Memory B cell (primary cell): ENCODE results near the gene MAPKAPK2.
"Not testable (repeated sequence)": the region's sequence is repeated elsewhere in the genome, so short reads cannot be mapped to it uniquely, and the experiment has no call there.

Source experiments
- ATAC-seq: fragments of 150-1000 bp; cut with Tn5 transposase; 2 replicates; pipeline ENCODE4 v1.10.0; 2021; ENCODE audit warnings: low read depth, mild to moderate bottlenecking, moderate library complexity
- DNase-seq, 2 donors: peaks; one replicate each; pipeline ENCODE4 v3.0.0; 2022; ENCODE audit warnings: low spot score in 2 of 2
- H3K27ac Mint-ChIP-seq: one replicate; pipeline ENCODE4 v1.8.0; 2022; ENCODE audit warnings: mild to moderate bottlenecking, moderate library complexity, mixed read lengths
- H3K27me3 Mint-ChIP-seq: one replicate; pipeline ENCODE4 v1.8.0; 2022; ENCODE audit warnings: mixed read lengths
- H3K36me3 Mint-ChIP-seq: one replicate; pipeline ENCODE4 v1.8.0; 2022; ENCODE audit warnings: mild to moderate bottlenecking, mixed read lengths
- H3K4me1 Mint-ChIP-seq: one replicate; pipeline ENCODE4 v1.8.0; 2022; ENCODE audit warnings: mixed read lengths
- H3K4me3 Mint-ChIP-seq: one replicate; pipeline ENCODE4 v1.8.0; 2022; ENCODE audit warnings: mild to moderate bottlenecking, moderate library complexity, mixed read lengths
- H3K9me3 Mint-ChIP-seq: one replicate; pipeline ENCODE4 v1.8.0; 2022; ENCODE audit warnings: mixed read lengths

MAPKAPK2 gene

DNA sequence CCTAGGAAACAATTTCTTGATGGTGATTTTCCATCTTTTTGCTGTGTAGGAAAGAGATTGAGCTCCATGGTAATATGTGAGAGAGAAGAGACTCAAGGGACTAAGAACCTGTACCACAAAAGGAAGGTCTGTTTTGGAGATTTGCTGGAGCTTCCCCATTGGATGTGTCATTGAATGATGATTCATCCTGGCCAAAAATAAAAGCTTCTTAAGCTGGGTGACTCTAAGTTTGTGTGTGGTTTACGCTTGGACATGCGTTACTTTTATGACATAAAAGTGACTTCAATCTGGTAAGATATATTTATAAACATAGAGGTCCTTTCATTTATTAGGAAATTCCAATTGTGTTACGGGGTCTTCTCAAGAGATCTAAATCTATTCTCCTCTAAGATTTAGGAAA is 68.4 kb downstream of the MAPKAPK2 start:
- H3K9me3 Mint-ChIP-seq, result no peaks in the 10 kb centered on the region
- H3K27me3 Mint-ChIP-seq, result peaks cover 8% of the 10 kb centered on the region
- H3K4me1 Mint-ChIP-seq, result peaks cover 4% of the 10 kb centered on the region
- no peak overlapping the region for H3K27ac Mint-ChIP-seq
- DNase-seq (no peak), ATAC-seq (no peak)
- H3K4me3 Mint-ChIP-seq, result no peak overlapping the region
- peaks cover 4% of the 10 kb centered on the region for H3K36me3 Mint-ChIP-seq

DNA sequence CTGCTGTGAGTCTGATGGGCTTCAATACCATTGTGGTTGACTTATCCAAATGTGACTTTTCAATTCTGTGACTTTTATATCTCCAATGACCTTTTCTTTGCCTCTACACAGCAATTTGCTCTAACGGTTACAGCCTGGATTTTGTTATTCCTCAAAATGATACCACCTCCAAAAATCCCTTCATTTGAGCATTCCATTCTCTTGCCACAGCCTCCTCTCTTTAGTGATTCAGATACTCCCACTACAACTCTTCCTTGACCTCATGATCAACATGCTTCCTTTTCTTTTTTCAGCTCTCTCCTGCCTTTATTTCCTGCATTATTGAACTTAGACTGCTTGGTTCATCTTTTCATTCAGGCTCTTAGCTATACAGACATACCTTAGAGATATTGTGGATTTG is 69.3 kb downstream of the MAPKAPK2 start:
- Mint-ChIP-seq H3K9me3 (no peaks in the 10 kb centered on the region), H3K36me3 (peaks cover 4% of the 10 kb centered on the region), H3K27ac (no peak overlapping the region), H3K4me3 (no peak overlapping the region), H3K27me3 (peaks cover 8% of the 10 kb centered on the region), H3K4me1 (peaks cover 4% of the 10 kb centered on the region)
- no peak for DNase-seq
- no peak for ATAC-seq

DNA sequence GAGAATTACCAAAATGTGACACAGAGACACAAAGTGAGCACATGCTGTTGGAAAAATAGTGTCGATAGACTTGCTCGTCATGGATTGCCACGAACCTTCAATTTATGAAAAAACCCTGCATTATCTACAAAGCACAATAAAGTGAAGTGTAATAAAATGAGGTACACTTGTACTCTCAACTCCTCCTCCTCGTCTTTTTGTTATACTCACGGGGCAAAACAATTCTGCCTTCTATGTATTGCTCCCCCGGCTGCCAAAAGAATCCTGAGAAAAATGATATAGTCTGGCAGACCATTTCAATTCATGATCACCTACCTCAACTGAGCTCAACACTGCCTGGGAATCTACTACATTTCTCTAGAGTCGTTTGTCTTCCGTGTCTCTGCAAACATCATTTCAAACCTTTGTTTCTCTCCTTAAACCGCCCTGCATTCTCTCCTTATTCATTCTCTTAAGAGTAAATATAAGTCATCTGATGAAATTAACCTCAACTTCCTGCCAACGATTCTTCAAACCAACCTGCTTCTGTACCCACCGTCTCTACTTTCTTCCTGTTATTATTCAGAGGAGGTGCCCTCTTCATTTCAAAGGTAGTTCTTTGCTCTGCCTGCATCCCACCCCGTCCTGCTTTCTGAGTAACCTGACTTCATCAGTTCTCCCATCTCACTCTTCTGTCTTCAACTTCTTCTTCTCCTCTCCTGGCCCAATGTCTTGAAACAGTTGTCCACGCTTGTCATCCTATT is 73.0 kb downstream of the MAPKAPK2 start:
- no peak overlapping the region for H3K27ac Mint-ChIP-seq
- peak; percentile 80 for ATAC-seq
- no peak for DNase-seq
- peaks cover 4% of the 10 kb centered on the region for H3K36me3 Mint-ChIP-seq
- no peaks in the 10 kb centered on the region for H3K9me3 Mint-ChIP-seq
- H3K4me3 Mint-ChIP-seq, result no peak overlapping the region
- peaks cover under 1% of the 10 kb centered on the region for H3K4me1 Mint-ChIP-seq
- H3K27me3 Mint-ChIP-seq, result peaks cover 3% of the 10 kb centered on the region

DNA sequence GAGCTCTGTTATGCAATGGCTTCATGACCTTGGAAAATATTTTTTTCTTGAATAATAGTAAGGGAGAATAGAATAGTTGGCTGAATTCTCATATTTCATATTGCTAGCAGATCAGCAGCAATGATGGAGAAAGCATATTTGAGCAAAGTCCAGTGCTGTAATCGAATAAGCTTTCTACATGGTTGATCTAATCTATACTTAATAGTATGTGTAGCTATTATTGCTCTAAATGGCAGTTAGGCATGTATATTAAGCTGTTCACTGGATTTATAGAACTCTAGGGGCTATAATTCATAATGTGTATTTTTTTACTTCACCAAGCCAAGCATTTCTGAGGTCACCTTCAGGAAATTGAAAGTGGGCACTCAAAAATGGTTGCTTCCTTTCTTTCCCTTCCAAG is 75.9 kb downstream of the MAPKAPK2 start:
- H3K27ac Mint-ChIP-seq, result no peak overlapping the region
- no peaks in the 10 kb centered on the region for H3K27me3 Mint-ChIP-seq
- DNase-seq, result no peak
- H3K4me1 Mint-ChIP-seq, result no peaks in the 10 kb centered on the region
- no peaks in the 10 kb centered on the region for H3K9me3 Mint-ChIP-seq
- H3K4me3 Mint-ChIP-seq, result no peak overlapping the region
- ATAC-seq, result no peak
- no peaks in the 10 kb centered on the region for H3K36me3 Mint-ChIP-seq

DNA sequence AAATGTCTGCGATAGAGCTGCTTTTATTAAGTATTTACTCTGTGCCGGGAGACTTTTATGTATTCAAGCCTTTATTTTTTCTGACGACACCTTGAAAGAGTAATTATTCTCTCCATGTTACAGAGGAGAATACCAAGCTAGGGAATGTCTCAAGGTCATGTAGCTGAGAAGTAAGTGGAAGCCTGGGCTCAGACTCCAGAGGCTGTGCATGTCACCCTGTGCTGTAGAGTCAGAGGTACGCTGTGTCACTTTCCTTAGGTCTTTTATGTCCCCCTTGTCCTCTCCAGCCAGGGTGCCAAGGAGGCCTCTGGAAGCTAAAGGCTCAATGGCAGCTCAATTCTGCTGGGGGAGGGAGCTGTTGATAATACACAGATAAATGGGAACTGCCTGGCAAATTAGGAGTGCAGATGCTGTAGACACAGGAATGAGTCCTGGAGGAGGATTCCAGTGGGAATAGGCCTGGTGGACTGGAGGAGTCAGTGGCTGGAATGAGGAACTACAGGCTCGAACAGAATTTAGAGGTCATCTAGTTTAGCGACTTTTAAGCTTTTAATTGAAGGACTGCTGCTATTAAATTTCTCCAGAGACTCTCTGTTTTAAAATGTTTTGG is 76.6 kb downstream of the MAPKAPK2 start:
- no peak for DNase-seq
- H3K27me3 Mint-ChIP-seq, result no peaks in the 10 kb centered on the region
- ATAC-seq, result no peak
- peaks cover 5% of the 10 kb centered on the region for H3K4me1 Mint-ChIP-seq
- no peak overlapping the region for H3K4me3 Mint-ChIP-seq
- H3K9me3 Mint-ChIP-seq, result no peaks in the 10 kb centered on the region
- H3K27ac Mint-ChIP-seq, result no peak overlapping the region
- H3K36me3 Mint-ChIP-seq, result no peaks in the 10 kb centered on the region

DNA sequence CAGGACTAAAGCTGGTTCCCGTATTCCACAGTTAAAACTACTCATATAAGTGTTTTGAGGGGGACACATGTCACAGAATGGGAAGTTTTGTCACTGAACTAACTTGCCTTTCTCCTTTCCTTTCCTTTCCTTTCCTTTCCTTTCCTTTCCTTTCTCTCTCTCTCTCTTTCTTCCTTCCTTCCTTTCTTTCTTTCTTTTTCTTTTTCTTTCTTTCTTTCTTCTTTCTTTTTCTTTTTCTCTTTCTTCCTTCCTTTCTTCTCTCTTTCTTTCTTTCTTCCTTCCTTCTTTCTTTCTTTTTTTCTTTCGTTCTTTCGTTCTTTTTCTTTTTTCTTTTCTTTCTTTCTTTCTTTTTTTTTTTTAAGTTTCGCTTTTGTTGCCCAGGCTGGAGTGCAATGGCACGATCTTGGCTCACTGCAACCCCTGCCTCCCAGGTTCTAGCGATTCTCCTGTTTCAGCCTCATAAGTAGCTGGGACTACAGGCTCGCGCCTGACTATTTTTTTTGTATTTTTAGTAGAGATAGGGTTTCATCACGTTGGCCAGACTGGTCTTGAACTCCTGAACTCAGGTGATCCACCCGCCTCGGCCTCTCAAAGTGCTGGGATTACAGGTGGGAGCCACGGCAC is 78.1 kb downstream of the MAPKAPK2 start:
- not testable (repeated sequence) for DNase-seq, H3K9me3 Mint-ChIP-seq, H3K27me3 Mint-ChIP-seq, H3K27ac Mint-ChIP-seq, H3K4me3 Mint-ChIP-seq, ATAC-seq, H3K36me3 Mint-ChIP-seq
- peaks cover 15% of the 10 kb centered on the region for H3K4me1 Mint-ChIP-seq

DNA sequence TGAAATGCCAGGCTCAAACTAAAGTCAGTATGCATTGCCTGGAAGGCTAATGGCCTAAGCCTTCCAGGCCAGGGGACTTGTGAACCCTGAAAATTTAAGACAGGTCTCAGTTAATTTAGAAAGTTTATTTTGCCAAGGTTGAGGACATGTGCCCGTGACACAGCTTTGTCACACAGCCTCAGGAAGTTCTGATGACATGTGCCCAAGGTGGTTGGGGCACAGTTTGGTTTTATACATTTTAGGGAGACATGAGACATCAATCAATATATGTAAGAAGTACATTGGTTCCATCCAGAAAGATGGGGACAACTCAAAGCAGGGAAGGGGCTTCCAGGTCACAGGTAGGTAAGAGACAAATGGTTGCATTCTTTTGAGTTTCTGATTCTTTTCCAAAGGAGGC is 81.1 kb downstream of the MAPKAPK2 start:
- not testable (repeated sequence) for H3K4me3 Mint-ChIP-seq, ATAC-seq, H3K27me3 Mint-ChIP-seq, H3K36me3 Mint-ChIP-seq, H3K27ac Mint-ChIP-seq, DNase-seq, H3K9me3 Mint-ChIP-seq
- H3K4me1 Mint-ChIP-seq, result peaks cover 33% of the 10 kb centered on the region

DNA sequence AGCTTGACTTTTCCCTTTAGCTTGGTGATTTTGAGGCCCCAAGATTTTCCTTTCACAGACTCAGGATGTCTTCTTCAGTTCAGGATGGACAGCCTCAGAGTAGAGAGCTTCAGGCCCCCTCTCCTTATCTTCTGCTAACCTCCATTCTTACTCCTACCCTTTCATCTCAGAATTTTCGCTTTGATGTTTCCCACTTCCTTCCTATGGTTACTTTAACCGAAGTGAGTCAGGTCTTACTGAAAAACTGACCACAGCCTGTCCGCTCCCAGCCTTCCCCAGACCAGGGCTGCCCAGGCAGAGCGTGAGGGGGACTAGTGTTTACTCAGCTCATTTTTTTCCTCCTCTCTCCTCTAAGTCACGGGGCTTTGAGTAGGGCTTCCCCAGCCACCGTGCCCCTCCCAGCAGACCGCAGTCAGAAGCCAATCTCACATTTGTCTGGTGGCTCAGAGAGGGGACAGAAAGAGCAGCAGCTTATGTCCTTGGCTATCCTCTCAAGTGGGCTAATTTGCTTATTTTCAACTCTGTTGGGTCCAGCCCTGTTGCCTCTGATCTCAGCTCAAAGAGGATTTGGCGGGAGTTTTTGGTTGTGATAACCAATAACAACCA is 81.6 kb downstream of the MAPKAPK2 start:
- H3K9me3 Mint-ChIP-seq, result no peaks in the 10 kb centered on the region
- H3K27me3 Mint-ChIP-seq, result no peaks in the 10 kb centered on the region
- peaks cover 37% of the 10 kb centered on the region for H3K4me1 Mint-ChIP-seq
- H3K36me3 Mint-ChIP-seq, result no peaks in the 10 kb centered on the region
- H3K27ac Mint-ChIP-seq, result peak overlapping the region; percentile 15
- DNase-seq, result peak in 1 of 2 donors; percentile 41
- peak overlapping the region; percentile 35 for H3K4me3 Mint-ChIP-seq
- ATAC-seq, result peak; percentile 91

DNA sequence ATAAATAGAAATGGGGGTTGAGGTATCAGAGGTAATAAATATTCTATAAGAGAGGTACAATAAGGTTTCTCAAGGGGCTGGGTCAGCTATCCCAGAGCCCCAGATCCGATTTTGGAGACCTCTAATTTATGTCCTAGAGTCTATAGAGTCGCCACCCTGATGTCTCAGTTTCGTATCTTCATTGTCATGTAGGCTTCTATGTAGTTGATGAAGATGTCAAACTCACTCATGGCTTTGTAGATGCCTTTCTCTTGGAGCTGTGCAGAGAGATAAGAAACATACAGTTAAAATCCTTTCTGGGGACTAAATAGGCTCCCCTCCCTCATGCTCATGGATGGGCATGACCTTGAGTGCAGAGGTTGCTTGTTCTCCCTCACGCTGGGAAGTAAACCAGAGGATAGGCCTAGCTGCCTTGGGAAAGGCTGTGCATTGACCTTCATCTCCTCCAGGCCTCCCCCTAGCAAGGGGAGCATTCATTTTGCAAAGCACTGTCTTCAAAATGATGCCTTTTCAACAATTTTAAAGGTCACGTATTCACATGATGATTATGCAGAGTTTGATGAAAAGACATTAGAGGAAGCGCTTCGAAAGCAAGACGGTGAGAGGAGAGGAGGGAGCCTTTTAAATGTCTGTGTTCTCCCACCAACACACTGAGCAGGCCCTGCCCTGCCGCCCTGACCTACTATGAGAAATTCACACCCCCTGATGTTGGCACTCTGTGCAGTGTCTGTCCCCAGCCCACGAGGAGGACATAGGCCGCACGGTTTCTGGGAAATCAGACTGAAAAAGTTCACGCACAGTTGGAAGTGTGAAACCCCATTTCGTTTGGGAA is 84.0 kb downstream of the MAPKAPK2 start:
- H3K4me3 Mint-ChIP-seq, result no peak overlapping the region
- H3K36me3 Mint-ChIP-seq, result no peaks in the 10 kb centered on the region
- H3K4me1 Mint-ChIP-seq, result peaks cover 56% of the 10 kb centered on the region
- H3K27me3 Mint-ChIP-seq, result no peaks in the 10 kb centered on the region
- ATAC-seq (no peak), DNase-seq (no peak)
- H3K27ac Mint-ChIP-seq, result peak overlapping the region; percentile 6
- H3K9me3 Mint-ChIP-seq, result no peaks in the 10 kb centered on the region

DNA sequence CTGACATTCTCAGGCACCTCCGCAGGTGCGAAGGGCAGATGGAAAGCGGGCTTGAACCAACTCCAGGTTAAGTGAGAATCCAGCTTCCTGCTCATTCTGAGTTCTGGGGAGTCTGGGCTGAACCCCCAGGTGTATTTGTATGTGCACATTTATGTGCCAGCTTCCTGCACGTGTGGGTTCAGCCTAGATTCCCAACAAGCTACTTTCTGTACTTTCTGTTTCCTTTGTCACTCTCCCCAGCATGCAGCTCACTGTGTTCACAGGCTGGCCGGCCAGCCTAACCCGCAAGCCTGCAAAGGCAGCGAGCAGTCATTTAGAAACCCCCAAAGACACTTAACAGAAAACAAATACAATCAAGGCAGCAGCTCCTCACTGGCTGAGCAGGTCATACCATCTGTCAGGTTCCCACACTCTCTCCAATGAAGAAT is 84.6 kb downstream of the MAPKAPK2 start:
- ATAC-seq (peak; percentile 48), DNase-seq (no peak)
- Mint-ChIP-seq H3K27ac (peak overlapping the region; percentile 6), H3K4me3 (peak overlapping the region; percentile 43), H3K36me3 (no peaks in the 10 kb centered on the region), H3K9me3 (no peaks in the 10 kb centered on the region), H3K4me1 (peaks cover 60% of the 10 kb centered on the region), H3K27me3 (no peaks in the 10 kb centered on the region)

DNA sequence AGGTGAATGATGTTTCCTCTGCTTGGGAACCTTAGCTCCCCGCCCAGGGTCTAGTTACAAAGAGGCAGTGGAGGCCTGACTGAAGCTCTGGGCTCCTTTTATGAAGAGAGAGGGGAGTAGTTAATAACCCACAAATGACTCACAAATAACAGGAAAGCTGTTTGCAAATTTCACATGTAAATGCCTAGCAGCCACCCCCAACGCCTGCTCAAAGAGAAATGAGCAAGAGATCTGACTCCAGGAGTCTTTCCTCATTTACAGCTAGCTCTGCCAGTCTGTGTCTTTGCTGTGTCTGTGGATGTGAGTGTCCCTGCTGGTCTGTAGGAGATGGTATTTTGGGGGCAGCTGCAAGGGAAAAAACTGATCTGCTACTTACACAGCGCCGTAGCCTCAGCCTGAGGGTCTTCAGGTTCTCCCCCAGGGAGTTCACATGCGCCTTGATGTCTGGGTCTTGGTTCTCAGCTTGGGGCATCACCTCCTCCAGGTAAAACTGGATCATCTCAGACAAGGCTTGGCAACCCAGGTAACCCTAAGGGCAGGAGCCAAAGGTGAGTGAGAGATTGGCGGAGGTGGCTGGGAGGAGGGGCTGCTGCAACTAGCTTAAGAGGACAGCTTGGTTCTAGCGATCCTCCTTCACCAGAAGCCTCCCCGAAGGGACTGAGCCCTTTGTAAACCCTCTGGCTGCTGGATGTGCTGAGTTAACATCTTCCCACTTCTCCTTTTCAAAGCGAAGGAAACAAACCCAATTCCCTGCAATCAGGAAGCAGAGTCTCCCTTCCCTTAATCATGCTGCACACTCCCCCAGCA is 86.0 kb downstream of the MAPKAPK2 start, which contains the start of gene IL19:
Gene IL19 (plus strand): TSS at position 243 of the 807 bp plus-strand sequence. CDS start 65,890 bp downstream, outside the sequence.
- Mint-ChIP-seq H3K27me3 (no peaks in the 10 kb centered on the region), H3K9me3 (no peaks in the 10 kb centered on the region), H3K4me3 (peak within 1 kb of the TSS; percentile 50), H3K4me1 (peaks cover 63% of the 10 kb centered on the region), H3K36me3 (no peaks in the 10 kb centered on the region), H3K27ac (peak within 1 kb of the TSS; percentile 6)
- DNase-seq (no peak), ATAC-seq (no peak)

DNA sequence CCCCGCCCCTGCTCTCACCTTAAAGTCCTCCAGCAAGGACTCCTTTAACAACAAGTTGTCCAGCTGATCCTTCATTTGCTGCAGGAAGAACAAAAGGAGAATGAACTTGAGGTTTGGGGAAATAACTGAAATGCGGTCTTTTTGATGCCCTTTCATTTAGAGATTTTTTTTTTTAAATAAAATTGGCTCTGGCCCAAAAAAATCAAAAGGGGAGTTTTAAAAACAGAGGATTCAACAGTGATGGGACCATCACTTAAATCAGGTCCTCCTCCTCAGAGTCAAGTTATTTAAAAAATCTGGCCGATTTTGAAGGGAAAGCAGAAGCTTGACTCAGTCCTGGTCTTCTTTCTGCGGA is 86.6 kb downstream of the MAPKAPK2 start:
- H3K27ac Mint-ChIP-seq, result no peak overlapping the region
- peaks cover 59% of the 10 kb centered on the region for H3K4me1 Mint-ChIP-seq
- H3K9me3 Mint-ChIP-seq, result no peaks in the 10 kb centered on the region
- DNase-seq (no peak), ATAC-seq (no peak)
- H3K36me3 Mint-ChIP-seq, result no peaks in the 10 kb centered on the region
- H3K27me3 Mint-ChIP-seq, result no peaks in the 10 kb centered on the region
- peak overlapping the region; percentile 50 for H3K4me3 Mint-ChIP-seq
